Esophagus muscularis mucosa (tissue), 4 donors: ENCODE results near the gene FITM1. TPM values are rescaled to one million over a fixed set of nuclear protein-coding genes. Genes with fewer than 3 reads are reported as not detected.
A peak's percentile ranks its signal among the peaks of the same experiment; 100 is the strongest.

Experiments
- DNase-seq: peaks from one replicate; pipeline ENCODE4 v3.0.0-alpha.2; 2017; ENCODE audit errors: extremely low spot score
- H3K27ac ChIP-seq, 4 donors: fragments of 200-600 bp; sonication (generic); replicated peaks in 1 of 4; 1 replicate in 3 of 4; 2 replicates in 1 of 4; pipeline ENCODE4 v1.5.1; 2016 to 2019; ENCODE audit warnings: mild to moderate bottlenecking in 1 of 4
- H3K27me3 ChIP-seq, 4 donors: fragments of 200-600 bp; sonication (generic); one replicate each; pipeline versions ENCODE4 v1.5.1 to v1.6.0; 2016 to 2019
- H3K36me3 ChIP-seq, 4 donors: fragments of 200-600 bp; sonication (generic); one replicate each; pipeline ENCODE4 v1.5.1; 2016 to 2019
- H3K4me1 ChIP-seq, 4 donors: fragments of 200-600 bp; sonication (generic); one replicate each; pipeline ENCODE4 v1.5.1; 2016 to 2019
- H3K4me3 ChIP-seq, 4 donors: fragments of 200-600 bp; sonication (generic); 1 replicate in 2 of 4; 2 replicates in 2 of 4; pipeline ENCODE4 v1.5.1; 2016 to 2019; ENCODE audit warnings: mild to moderate bottlenecking in 4 of 4, moderate library complexity in 1 of 4
- H3K9me3 ChIP-seq, 4 donors: fragments of 200-600 bp; sonication (generic); 1 replicate in 3 of 4; 2 replicates in 1 of 4; pipeline ENCODE4 v1.5.1; 2016 to 2019
- EP300 ChIP-seq: sonication (generic); formaldehyde crosslinking; IDR thresholded peaks from one replicate; pipeline ENCODE4 v1.6.1; 2017; ENCODE audit warnings: antibody characterized with exemption
- POLR2A ChIP-seq: fragments of 450-650 bp; IDR thresholded peaks from one replicate; pipeline ENCODE4 v1.6.1; 2017; ENCODE audit warnings: antibody characterized with exemption, moderate library complexity, mild to moderate bottlenecking, low read depth
- POLR2AphosphoS5 ChIP-seq, 2 donors: sonication (generic); formaldehyde crosslinking; IDR thresholded peaks; one replicate each; pipeline ENCODE4 v1.6.1; 2017; ENCODE audit warnings: antibody characterized with exemption in 2 of 2
- WGBS: methylation state at CpG from one replicate; pipeline ENCODE4 v1.1.5; 2018; 5-methylcytosine and 5-hydroxymethylcytosine counted together
- intact Hi-C: fragments of 100-400 bp; cut with DNase I; formaldehyde crosslinking; loops from one replicate; pipeline ENCODE4 v1.15.1; 2023
- total RNA-seq, 4 donors: library from RNA; depleted of rRNA; stranded (reverse); fragments of >200 nt; gene quantifications; one replicate each; pipeline versions ENCODE4 v1.1.0 to v1.2.1, GENCODE V29; 2016
- TF ChIP-seq, protein P1 (sequence below), 3 experiments: fragments of 200-600 bp in 2 of 3; fragments of 450-650 bp in 1 of 3; sonication (generic) in 2 of 3; IDR thresholded peaks; one replicate each; pipeline ENCODE4 v1.5.1; 2017 to 2019; ENCODE audit warnings: antibody characterized with exemption in 3 of 3, mild to moderate bottlenecking in 2 of 3, moderate library complexity in 1 of 3

FITM1 gene
- total RNA-seq, 4 donors from 2014 or later: 0.34 to 0.83 (median 0.52) TPM; not detected in 1

DNA sequence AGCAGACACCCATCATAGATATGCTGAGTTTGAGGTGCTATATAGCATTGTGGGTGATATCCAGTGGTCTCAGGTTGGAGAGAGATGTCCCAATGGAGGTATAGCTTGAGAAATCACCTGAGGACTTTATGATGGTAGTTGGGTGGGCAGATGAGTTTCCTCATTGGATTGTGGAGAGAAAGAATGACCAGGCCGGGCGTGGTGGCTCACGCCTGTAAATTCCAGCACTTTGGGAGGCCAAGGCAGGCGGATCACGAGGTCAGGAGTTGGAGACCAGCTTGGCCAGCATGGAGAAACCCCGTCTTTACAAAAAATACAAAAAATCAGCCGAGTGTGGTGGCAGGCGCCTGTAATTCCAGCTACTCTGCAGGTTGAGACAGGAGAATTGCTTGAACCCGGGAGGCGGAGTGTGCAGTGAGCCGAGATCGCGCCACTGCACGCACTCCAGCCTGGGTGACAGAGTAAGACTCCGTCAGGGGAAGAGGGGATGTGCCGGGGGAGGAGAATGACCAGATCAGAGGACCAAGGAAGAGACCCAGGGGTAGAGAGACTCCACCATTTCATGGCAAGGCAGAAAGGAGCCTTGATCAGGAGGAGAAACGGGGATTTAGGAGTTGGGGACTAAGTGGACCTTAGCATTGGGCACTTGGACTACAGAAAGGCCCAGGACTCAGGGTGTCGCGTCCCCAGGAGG, 37.1 kb upstream of the FITM1 start:
- peak overlapping the region; percentile 92 to 98 (median 93) for H3K4me3 ChIP-seq
- intact Hi-C loops: no loop called here
- H3K4me1 ChIP-seq: peaks cover 20 to 29% (median 25%) of the 10 kb centered on the region in 4 donors
- H3K9me3 ChIP-seq: no peaks in the 10 kb centered on the region
- no peaks in the 10 kb centered on the region for H3K27me3 ChIP-seq
- 84% methylated on average over 19 of the region's 19 CpGs for WGBS
- TF ChIP-seq EP300: no peak
- no peak for TF ChIP-seq POLR2AphosphoS5 (IDR thresholded peaks at IDR 0.05)
- no peak for TF ChIP-seq POLR2A
- TF ChIP-seq, protein P1, sequence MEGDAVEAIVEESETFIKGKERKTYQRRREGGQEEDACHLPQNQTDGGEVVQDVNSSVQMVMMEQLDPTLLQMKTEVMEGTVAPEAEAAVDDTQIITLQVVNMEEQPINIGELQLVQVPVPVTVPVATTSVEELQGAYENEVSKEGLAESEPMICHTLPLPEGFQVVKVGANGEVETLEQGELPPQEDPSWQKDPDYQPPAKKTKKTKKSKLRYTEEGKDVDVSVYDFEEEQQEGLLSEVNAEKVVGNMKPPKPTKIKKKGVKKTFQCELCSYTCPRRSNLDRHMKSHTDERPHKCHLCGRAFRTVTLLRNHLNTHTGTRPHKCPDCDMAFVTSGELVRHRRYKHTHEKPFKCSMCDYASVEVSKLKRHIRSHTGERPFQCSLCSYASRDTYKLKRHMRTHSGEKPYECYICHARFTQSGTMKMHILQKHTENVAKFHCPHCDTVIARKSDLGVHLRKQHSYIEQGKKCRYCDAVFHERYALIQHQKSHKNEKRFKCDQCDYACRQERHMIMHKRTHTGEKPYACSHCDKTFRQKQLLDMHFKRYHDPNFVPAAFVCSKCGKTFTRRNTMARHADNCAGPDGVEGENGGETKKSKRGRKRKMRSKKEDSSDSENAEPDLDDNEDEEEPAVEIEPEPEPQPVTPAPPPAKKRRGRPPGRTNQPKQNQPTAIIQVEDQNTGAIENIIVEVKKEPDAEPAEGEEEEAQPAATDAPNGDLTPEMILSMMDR (IDR thresholded peaks at IDR 0.05): no peak
- DNase-seq: no peak
- H3K27ac ChIP-seq: peak overlapping the region; percentile 94 to 96 (median 95)
- H3K36me3 ChIP-seq: peaks cover 2 to 5% (median 4%) of the 10 kb centered on the region in 4 donors

DNA sequence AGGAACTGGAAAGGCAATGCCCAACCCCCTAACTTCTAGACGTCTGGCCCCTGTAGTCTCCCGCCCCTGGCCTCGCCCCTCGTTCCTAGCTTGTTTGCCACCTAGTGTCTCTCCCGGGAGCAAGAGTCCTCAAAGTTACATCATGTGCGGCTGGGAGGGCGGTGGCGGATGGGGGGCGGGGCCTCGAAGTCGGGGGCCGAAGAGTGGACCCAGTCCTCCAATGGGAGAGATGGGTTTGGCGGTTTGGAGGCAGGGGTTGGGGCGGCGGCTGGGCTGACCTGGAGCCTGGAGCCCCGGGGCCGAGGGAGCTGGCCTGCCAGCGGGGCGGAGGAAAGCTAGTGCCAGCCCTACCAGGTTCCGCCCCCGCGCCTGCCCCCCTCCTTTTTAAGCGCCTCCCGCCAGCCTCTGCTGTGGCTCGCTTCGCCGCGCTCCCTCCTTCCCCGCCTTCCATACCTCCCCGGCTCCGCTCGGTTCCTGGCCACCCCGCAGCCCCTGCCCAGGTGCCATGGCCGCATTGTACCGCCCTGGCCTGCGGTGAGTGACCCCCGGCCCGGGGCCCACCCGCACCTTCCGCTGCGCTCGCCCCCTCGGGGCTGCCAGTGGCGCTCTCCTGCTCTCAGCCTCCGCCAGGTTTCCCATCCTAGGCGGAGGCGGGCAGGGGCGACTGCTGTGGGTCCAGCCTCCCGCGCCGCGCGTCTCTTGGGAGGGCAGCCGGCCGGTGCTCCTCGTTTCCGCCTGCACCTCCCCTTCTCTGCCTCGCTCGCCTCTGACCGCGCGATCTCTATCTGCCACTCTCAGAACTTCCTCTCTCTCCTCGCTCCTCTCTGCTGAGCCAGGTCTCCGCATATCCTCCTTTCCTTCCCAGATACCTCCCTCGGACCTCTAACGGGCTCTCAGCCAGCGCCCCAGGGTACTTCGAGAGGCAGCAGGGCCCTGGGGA, 36.3 kb upstream of the FITM1 start, which contains the start of gene PCK2:
PCK2 (plus strand) TSS at position 411 of the 940 bp plus-strand sequence; CDS start at position 506, 95 bp downstream.
- 1% methylated on average over 25 of the region's 68 CpGs for WGBS
- no peaks in the 10 kb centered on the region for H3K27me3 ChIP-seq
- TF ChIP-seq POLR2A (peak; percentile 37), POLR2AphosphoS5 (IDR thresholded peaks at IDR 0.05) (peak; percentile 7 to 75), EP300 (no peak)
- TF ChIP-seq, protein P1 (IDR thresholded peaks at IDR 0.05): peak in 1 of 3 experiments; percentile 28
- peak within 1 kb of the TSS; percentile 92 to 98 (median 93) for H3K4me3 ChIP-seq
- no peaks in the 10 kb centered on the region for H3K9me3 ChIP-seq
- H3K4me1 ChIP-seq: peaks cover 20 to 29% (median 25%) of the 10 kb centered on the region in 4 donors
- intact Hi-C loops: no loop called here
- H3K27ac ChIP-seq: peak within 1 kb of the TSS; percentile 94 to 96 (median 95)
- peaks cover 5 to 13% (median 10%) of the 10 kb centered on the region in 4 donors for H3K36me3 ChIP-seq
- peak; percentile 98 for DNase-seq

DNA sequence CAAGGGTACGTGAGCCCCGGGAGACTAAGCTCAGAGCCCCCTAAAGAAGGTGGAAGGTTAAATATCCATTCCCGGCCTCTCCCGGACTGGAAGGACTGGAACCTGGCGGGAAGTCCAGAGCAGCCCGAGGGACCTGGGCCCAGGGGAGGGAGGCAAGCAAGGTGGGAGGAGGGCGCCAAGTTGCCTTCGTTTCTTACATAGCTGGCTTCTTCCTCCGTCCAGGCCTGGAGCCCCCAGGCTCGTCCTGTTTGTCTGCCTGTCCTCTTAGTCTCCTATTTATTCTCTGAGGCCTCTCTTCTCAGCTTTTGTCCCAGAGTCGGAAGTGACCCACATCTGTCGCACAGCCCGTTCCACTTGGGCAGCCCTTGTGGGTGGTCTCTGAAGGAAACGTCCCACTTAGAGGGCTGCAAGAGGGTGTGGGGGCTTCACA, 35.6 kb upstream of the FITM1 start:
- peaks cover 20 to 29% (median 25%) of the 10 kb centered on the region in 4 donors for H3K4me1 ChIP-seq
- peak overlapping the region; percentile 92 to 98 (median 93) for H3K4me3 ChIP-seq
- DNase-seq: no peak
- intact Hi-C loops: no loop called here
- H3K36me3 ChIP-seq: peaks cover 5 to 20% (median 16%) of the 10 kb centered on the region in 4 donors
- H3K27ac ChIP-seq: peak overlapping the region; percentile 94 to 96 (median 95)
- no peaks in the 10 kb centered on the region for H3K27me3 ChIP-seq
- no peaks in the 10 kb centered on the region for H3K9me3 ChIP-seq
- TF ChIP-seq, protein P1 (IDR thresholded peaks at IDR 0.05): no peak
- TF ChIP-seq EP300 (no peak), POLR2A (no peak), POLR2AphosphoS5 (IDR thresholded peaks at IDR 0.05) (no peak)
- WGBS: 15% methylated on average over 14 of the region's 14 CpGs

DNA sequence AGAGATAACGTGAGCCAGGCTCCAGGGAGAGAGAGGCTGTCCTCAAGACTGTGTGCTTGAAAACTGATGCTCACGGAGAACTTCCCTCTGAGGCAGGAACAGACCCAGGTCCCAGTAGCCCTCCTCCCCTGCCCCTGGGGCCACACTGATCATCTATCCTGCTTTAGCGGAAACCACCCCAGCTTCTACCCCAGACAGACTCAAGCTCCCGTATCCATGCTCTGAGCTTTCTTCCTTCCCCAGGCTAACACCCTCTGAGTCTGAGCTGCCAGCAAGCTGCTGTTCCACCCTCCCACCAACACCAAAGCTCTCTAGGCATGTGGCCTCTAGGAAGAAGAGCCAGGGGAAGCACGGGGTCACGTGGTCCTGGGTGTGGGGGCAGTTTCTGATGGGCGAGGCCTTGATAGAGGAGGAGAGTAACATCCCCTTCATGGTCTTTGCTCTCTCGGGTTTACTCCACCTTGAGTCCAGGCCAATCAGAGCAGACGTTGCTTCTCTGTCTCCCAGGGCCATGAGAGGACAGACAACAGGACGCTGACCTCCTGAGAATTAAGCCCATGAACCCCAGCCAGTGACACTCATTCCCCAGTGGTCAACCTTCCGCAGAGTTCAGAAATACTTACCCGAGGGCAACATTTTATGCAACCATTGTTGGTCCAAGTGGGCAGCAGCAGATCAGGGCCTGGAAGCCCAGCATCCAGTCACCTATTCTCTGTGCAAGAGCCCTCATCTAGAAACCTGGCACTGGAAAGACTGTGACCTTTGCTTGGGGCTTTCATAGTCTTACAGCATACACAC, 35.0 kb upstream of the FITM1 start:
- H3K4me1 ChIP-seq: peaks cover 20 to 29% (median 25%) of the 10 kb centered on the region in 4 donors
- intact Hi-C loops: no loop called here
- TF ChIP-seq POLR2A: no peak
- no peak for TF ChIP-seq EP300
- peak in 1 of 2 donors; percentile 64 for TF ChIP-seq POLR2AphosphoS5 (IDR thresholded peaks at IDR 0.05)
- TF ChIP-seq, protein P1 (IDR thresholded peaks at IDR 0.05): no peak
- peak overlapping the region; percentile 94 to 96 (median 95) for H3K27ac ChIP-seq
- peaks cover 5 to 26% (median 18%) of the 10 kb centered on the region in 4 donors for H3K36me3 ChIP-seq
- H3K4me3 ChIP-seq: peak overlapping the region; percentile 92 to 98 (median 93)
- no peaks in the 10 kb centered on the region for H3K27me3 ChIP-seq
- no peaks in the 10 kb centered on the region for H3K9me3 ChIP-seq
- no peak for DNase-seq
- WGBS: 62% methylated on average over 10 of the region's 12 CpGs
